Activated naive CD4-positive, alpha-beta T cell treated with anti-CD3 and anti-CD28 coated beads, Interleukin-2, amount 50 U/mL, for 72 hours (primary cell): Measurements from ENCODE around the gene DIP2A. TPM values are rescaled to one million over a fixed set of nuclear protein-coding genes. Genes with fewer than 3 reads are reported as not detected.
"Not testable (repeated sequence)": the region's sequence is repeated elsewhere in the genome, so short reads cannot be mapped to it uniquely, and the experiment has no call there.

Experiments
- ATAC-seq, 2 donors: fragments of 150-1000 bp; cut with Tn5 transposase; 2 replicates each; pipeline ENCODE4 v1.10.0; 2021; ENCODE audit warnings: mild to moderate bottlenecking in 2 of 2, moderate library complexity in 2 of 2
- DNase-seq, 2 donors: peaks; one replicate each; pipeline ENCODE4 v3.0.0; 2021 to 2022; ENCODE audit warnings: low spot score in 2 of 2
- H3K27ac Mint-ChIP-seq, 2 donors: one replicate each; pipeline ENCODE4 v1.8.0; 2022; ENCODE audit warnings: mild to moderate bottlenecking in 2 of 2, mixed read lengths in 2 of 2
- H3K36me3 Mint-ChIP-seq, 2 donors: one replicate each; pipeline ENCODE4 v1.8.0; 2022; ENCODE audit warnings: mixed read lengths in 2 of 2
- H3K9me3 Mint-ChIP-seq, 2 donors: one replicate each; pipeline ENCODE4 v1.8.0; 2022; ENCODE audit warnings: mixed read lengths in 2 of 2
- total RNA-seq, 2 donors: library from RNA; stranded (reverse); gene quantifications; one replicate each; pipeline ENCODE4 v1.2.3, GENCODE V29; 2022

The DIP2A gene
- total RNA-seq, 2 donors from 2014 or later, result 42.4 to 60.1 TPM

- H3K27ac Mint-ChIP-seq, result peak overlapping the region; percentile 92 to 95
- no peak for DNase-seq
- ATAC-seq, result peak; percentile 35 to 55
- no peaks in the 10 kb centered on the region for H3K9me3 Mint-ChIP-seq
- peaks cover 23 to 53% of the 10 kb centered on the region in 2 donors for H3K36me3 Mint-ChIP-seq
Observed at GRCh38 chr21:46560568-46561444, 102.1 kb downstream of the DIP2A start.

DNA sequence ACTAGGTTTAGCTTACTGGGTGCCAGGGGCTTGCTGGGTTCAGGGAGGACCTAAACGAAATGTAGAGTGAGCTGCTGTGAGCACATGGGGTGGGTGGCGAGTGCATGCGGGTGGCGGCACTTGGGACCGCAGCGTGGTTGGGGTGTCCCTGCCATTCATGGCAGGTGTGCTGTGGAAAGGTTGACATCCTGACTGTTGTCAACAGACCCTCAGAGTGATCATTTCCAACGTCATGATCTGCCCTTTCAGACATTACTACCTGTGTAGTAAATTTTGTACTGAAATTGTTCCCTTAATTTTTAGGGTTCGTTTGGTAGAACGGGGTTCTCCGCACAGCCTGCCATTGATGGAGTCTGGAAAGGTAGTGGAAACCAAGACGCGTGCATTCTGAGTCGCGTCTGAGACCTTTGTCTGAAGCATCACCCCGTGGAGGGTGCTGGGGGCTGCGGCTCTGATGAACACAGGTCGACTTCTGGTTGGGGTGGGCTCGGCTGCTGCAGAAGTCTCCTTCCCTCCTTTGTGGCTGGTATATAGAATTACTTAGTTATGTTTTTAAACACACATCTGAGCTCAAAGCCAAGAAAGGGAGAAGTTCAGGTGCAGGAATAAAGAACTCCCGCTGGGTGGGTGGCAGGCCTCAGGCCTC is 102.9 kb downstream of the DIP2A start:
- H3K36me3 Mint-ChIP-seq, result peaks cover 23 to 57% of the 10 kb centered on the region in 2 donors
- no peaks in the 10 kb centered on the region for H3K9me3 Mint-ChIP-seq
- ATAC-seq (no peak), DNase-seq (no peak)
- peak overlapping the region in 1 of 2 donors; percentile 92 for H3K27ac Mint-ChIP-seq

DNA sequence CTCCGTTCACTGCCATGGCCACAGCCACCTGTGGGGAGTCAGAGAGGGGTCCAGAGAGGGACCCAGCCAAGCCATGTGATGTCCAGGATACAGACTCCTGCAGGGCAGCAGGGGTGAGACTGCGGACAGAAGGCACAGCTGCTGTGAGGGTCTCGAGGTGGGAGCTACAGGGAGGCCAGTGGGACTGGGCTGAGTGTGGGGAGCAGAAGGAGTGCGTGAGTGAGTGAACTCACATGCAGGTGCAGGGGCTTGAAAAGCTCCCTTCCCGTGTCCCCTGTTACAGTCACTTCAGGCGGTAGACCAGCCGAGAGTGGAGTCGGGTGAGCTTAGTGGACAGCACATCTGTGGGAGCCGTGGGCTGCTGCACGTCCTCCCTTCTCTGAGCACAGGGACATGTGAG is 103.8 kb downstream of the DIP2A start:
- ATAC-seq (no peak), DNase-seq (no peak)
- H3K36me3 Mint-ChIP-seq, result peaks cover 26 to 58% of the 10 kb centered on the region in 2 donors
- peak overlapping the region; percentile 84 to 92 for H3K27ac Mint-ChIP-seq
- no peaks in the 10 kb centered on the region for H3K9me3 Mint-ChIP-seq

DNA sequence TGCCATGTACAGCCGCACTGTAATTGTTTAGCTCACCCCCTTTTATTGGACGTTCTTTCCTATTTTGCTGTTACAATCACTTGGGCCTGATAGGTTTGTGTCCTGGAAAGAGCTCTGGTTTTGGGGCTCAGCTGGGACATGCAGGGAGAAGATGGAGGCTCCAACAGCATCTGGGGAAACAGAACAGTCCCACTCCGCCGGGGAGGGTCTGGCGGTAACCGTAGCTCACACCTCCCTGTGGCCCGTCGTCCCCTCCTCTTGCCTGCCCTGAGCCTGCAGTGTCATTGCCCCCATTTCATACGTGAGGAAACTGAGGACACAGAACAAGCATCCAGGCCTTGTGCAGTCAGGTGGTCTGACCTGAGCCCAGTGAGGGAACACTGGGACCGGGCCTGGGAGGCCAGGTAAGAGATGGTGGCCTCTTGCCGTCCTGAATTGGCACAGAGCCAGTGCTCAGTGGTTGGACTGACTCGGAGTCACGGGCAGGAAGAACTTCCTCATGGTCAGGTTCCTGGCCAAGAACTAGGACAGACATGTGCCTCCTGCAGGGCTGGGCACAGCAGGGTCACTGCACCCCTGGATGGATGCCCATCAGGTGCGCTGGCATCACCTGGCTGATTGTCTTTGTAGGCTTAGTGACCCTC is 104.4 kb downstream of the DIP2A start:
- Mint-ChIP-seq H3K36me3 (peaks cover 30 to 65% of the 10 kb centered on the region in 2 donors), H3K27ac (peak overlapping the region in 1 of 2 donors; percentile 84), H3K9me3 (no peaks in the 10 kb centered on the region)
- DNase-seq (no peak), ATAC-seq (no peak)

- no peaks in the 10 kb centered on the region for H3K9me3 Mint-ChIP-seq
- no peak overlapping the region for H3K27ac Mint-ChIP-seq
- peaks cover 35 to 70% of the 10 kb centered on the region in 2 donors for H3K36me3 Mint-ChIP-seq
- no peak for ATAC-seq
- DNase-seq, result no peak
Observed at GRCh38 chr21:46564391-46564790, 105.7 kb downstream of the DIP2A start.

DNA sequence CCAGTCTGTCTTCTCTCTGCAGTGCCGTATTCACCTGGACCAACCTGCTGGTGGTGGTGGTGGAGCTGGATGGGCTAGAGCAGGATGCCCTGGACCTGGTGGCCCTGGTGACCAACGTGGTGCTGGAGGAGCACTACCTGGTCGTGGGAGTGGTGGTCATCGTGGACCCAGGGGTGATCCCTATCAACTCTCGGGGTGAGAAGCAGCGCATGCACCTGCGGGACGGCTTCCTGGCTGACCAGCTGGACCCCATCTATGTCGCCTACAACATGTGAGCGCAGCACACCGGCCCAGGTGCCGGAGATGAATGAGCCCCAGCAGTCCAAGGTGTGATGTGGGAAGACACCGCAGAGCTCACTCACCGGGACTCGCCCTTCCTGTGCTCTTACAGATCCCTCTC is 108.7 kb downstream of the DIP2A start:
- Mint-ChIP-seq H3K27ac (peak overlapping the region in 1 of 2 donors; percentile 79), H3K36me3 (peaks cover 34 to 66% of the 10 kb centered on the region in 2 donors), H3K9me3 (peaks cover 3 to 11% of the 10 kb centered on the region in 2 donors)
- no peak for DNase-seq
- no peak for ATAC-seq

GRCh38 chr21:46568562-46568961 is 109.9 kb downstream of the DIP2A start:
- Mint-ChIP-seq H3K9me3 (peaks cover 3 to 11% of the 10 kb centered on the region in 2 donors), H3K36me3 (peaks cover 40 to 58% of the 10 kb centered on the region in 2 donors), H3K27ac (no peak overlapping the region)
- no peak for ATAC-seq
- no peak for DNase-seq

GRCh38 chr21:46569081-46569480 is 110.4 kb downstream of the DIP2A start:
- peaks cover 3 to 11% of the 10 kb centered on the region in 2 donors for H3K9me3 Mint-ChIP-seq
- DNase-seq (no peak), ATAC-seq (no peak)
- no peak overlapping the region for H3K27ac Mint-ChIP-seq
- H3K36me3 Mint-ChIP-seq, result peaks cover 40 to 58% of the 10 kb centered on the region in 2 donors

- H3K9me3 Mint-ChIP-seq, result peaks cover 3 to 11% of the 10 kb centered on the region in 2 donors
- no peak overlapping the region for H3K27ac Mint-ChIP-seq
- DNase-seq (no peak), ATAC-seq (no peak)
- peaks cover 40 to 55% of the 10 kb centered on the region in 2 donors for H3K36me3 Mint-ChIP-seq
Observed at GRCh38 chr21:46570119-46570518, 111.4 kb downstream of the DIP2A start.

DNA sequence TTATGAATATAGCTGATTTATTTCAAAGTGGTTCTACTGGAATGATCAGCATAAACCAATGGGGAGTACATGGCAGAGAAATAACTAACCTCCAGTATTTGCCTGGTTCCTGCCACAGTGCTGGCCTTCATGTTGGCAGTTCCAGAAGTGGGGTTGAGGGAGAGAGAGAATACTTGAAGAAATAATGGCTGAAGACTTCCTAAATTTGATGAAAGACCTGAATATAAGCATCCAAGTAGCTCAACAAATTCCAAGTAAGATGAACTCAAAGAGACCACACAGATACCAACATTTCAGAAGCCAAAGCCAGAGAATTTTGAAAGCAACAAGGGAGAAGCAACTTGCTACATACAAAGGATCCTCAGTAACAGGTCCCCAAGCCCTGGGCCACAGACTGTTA is 111.9 kb downstream of the DIP2A start:
- H3K9me3 Mint-ChIP-seq, result peaks cover 3 to 11% of the 10 kb centered on the region in 2 donors
- no peak for ATAC-seq
- H3K27ac Mint-ChIP-seq, result no peak overlapping the region
- no peak for DNase-seq
- H3K36me3 Mint-ChIP-seq, result peaks cover 40 to 51% of the 10 kb centered on the region in 2 donors

GRCh38 chr21:46572850-46573249 is 114.2 kb downstream of the DIP2A start:
- H3K36me3 Mint-ChIP-seq, result peaks cover 33 to 35% of the 10 kb centered on the region in 2 donors

DNA sequence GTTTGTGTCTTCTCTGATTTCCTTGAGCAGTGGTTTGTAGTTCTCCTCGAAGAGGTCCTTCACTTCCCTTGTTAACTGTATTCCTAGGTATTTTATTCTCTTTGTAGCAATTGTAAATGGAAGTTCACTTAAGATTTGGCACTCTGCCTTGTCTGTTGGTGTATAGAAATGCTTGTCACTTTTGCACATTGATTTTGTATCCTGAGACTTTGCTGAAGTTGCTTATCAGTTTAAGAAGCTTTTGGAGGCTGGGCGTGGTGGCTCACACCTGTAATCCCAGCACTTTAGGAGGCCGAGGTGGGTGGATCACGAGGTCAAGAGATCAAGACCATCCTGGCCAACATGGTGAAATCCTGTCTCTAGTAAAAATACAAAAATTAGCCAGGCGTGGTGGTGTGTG is 119.1 kb downstream of the DIP2A start:
- Mint-ChIP-seq H3K9me3 (peaks cover 19% of the 10 kb centered on the region in 2 donors), H3K36me3 (peaks cover 37 to 39% of the 10 kb centered on the region in 2 donors)
- H3K27ac Mint-ChIP-seq, ATAC-seq, DNase-seq: not testable (repeated sequence)

More at GRCh38 chr21:46572850-46573249, 114.2 kb downstream of the DIP2A start:
- Mint-ChIP-seq H3K9me3 (peaks cover 3 to 11% of the 10 kb centered on the region in 2 donors), H3K27ac (no peak overlapping the region)
- DNase-seq (no peak), ATAC-seq (no peak)

DNA sequence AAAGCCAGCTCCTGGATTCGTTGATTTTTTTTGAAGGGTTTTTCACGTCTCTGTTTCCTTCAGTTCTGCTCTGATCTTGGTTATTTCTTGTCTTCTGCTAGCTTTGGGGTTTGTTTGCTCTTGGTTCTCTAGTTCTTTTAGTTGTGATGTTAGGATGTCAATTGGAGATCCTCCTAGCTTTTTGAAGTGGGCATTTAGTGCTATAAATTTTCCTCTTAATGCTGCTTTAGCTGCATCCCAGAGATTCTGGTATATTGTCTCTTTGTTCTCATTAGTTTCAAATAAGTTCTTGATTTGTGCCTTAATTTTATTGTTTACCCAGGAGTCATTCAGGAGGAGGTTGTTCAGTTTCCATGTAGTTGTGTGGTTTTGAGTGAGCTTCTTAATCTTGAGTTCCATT is 120.7 kb downstream of the DIP2A start:
- ATAC-seq, H3K27ac Mint-ChIP-seq, DNase-seq: not testable (repeated sequence)
- H3K36me3 Mint-ChIP-seq, result peaks cover 40 to 50% of the 10 kb centered on the region in 2 donors
- peaks cover 19 to 27% of the 10 kb centered on the region in 2 donors for H3K9me3 Mint-ChIP-seq

DNA sequence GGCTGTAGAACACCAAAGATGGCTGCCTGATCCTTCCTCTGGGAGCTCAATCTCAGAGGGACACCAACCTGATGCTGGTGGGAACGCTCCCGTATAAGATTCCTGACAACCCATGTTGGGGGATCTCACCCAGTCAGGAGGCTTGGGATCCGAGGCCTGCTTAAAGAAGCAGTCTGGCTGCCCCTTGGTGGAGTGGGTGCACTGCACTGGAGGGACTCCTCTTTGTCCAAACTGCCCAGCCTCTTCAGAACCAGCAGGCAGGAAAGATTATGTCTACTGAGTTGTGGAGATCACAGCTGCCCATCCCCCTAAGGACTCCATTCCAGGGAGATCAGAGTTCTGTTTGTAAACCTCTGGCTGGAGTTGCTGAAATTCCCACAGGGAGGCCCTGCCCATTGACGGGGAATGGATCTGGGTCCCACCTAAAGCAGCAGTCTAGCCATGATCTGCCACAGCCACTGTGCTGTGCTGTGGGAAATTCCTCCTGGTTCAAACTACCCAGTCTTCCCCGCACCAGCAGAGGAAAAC is 123.2 kb downstream of the DIP2A start:
- H3K36me3 Mint-ChIP-seq, result peaks cover 51 to 53% of the 10 kb centered on the region in 2 donors

GRCh38 chr21:46585191-46585953 is 126.7 kb downstream of the DIP2A start:
- H3K9me3 Mint-ChIP-seq, result peaks cover 49% of the 10 kb centered on the region in 2 donors
- DNase-seq, result no peak
- no peak overlapping the region for H3K27ac Mint-ChIP-seq
- ATAC-seq, result no peak
- peaks cover 31 to 60% of the 10 kb centered on the region in 2 donors for H3K36me3 Mint-ChIP-seq

More for the DNA sequence above, 123.2 kb downstream of the DIP2A start:
- DNase-seq (no peak), ATAC-seq (no peak)
- no peak overlapping the region for H3K27ac Mint-ChIP-seq
- peaks cover 31 to 39% of the 10 kb centered on the region in 2 donors for H3K9me3 Mint-ChIP-seq

GRCh38 chr21:46594276-46594675 is 135.6 kb downstream of the DIP2A start:
- peaks cover 20 to 24% of the 10 kb centered on the region in 2 donors for H3K9me3 Mint-ChIP-seq
- no peak for ATAC-seq
- no peak for DNase-seq
- H3K36me3 Mint-ChIP-seq, result peaks cover 17 to 24% of the 10 kb centered on the region in 2 donors
- no peak overlapping the region for H3K27ac Mint-ChIP-seq
